K562 (cell line): ENCODE measurements around the gene ASS1. TPM values are rescaled to one million over a fixed set of nuclear protein-coding genes. Genes with fewer than 3 reads are reported as not detected.

ENCODE experiments used
- FOXK1 ChIP-seq: sonication (generic); formaldehyde crosslinking; IDR thresholded peaks from 2 replicates; pipeline ENCODE4 v1.8.0; 2022; ENCODE audit warnings: missing genetic modification reagents, mild to moderate bottlenecking, borderline replicate concordance
- HSF4 ChIP-seq: fragments of 250-450 bp; sonication (Bioruptor Pico); IDR thresholded peaks from 2 replicates; pipeline ENCODE4 v2.1.2; 2022; ENCODE audit warnings: mild to moderate bottlenecking, moderate library complexity, borderline replicate concordance
- MAZ ChIP-seq, 2 experiments: fragments of 450-650 bp in 1 of 2; sonication (generic) in 1 of 2; formaldehyde crosslinking; IDR thresholded peaks in 1 of 2; conservative IDR thresholded peaks in 1 of 2; 2 replicates each; pipeline versions ENCODE4 v1.4.0 to v1.5.0; 2020; ENCODE audit warnings: mild to moderate bottlenecking in 1 of 2, missing genetic modification reagents in 1 of 2
- NFYB ChIP-seq: IDR thresholded peaks from 2 replicates; pipeline ENCODE4 v1.6.1; 2011; ENCODE audit warnings: mild to moderate bottlenecking, moderate library complexity; ENCODE audit not compliant: insufficient read length; ENCODE audit errors: extremely low read depth
- POLR2G ChIP-seq: fragments of 200-400 bp; formaldehyde crosslinking; IDR thresholded peaks from 2 replicates; pipeline ENCODE4 v1.6.1; 2017; ENCODE audit warnings: low read depth, mild to moderate bottlenecking, antibody characterized with exemption, low read length, moderate library complexity
- polyA plus RNA-seq, 8 experiments: library from polyadenylated mRNA; depleted of rRNA in 4 of 8; stranded (reverse) in 5 of 8; unstranded in 3 of 8; fragments of >200 nt; fragmentation: Nextera tagmentation in 2 of 8; fragmentation: Illumina TruSeq in 1 of 8; extraction: Ambion mirVana in 2 of 8; extraction: Trizol in 1 of 8; gene quantifications; 2 replicates each; pipeline versions ENCODE4 v1.2.1 to v1.2.3, GENCODE V29; 2011 to 2014; ENCODE audit warnings: inconsistent platforms in 1 of 8, missing spikeins in 1 of 8
- total RNA-seq, 7 experiments: library from RNA; depleted of rRNA in 6 of 7; stranded (reverse); fragments of >200 nt in 6 of 7; fragmentation: Illumina TruSeq in 2 of 7; extraction: Trizol in 2 of 7; gene quantifications; 2 replicates each; pipeline versions ENCODE4 v1.2.1 to v1.2.3, GENCODE V29; 2011 to 2021; ENCODE audit warnings: low replicate concordance in 1 of 7
- TF ChIP-seq, protein P1 (sequence below), 3 experiments: IDR thresholded peaks in 2 of 3; conservative IDR thresholded peaks in 1 of 3; 2 replicates each; pipeline ENCODE4 v1.5.1; 2011 to 2012; ENCODE audit warnings: low read length in 3 of 3, mild to moderate bottlenecking in 3 of 3, control low read depth in 2 of 3, improper control_type of control experiment in 1 of 3, inconsistent platforms in 1 of 3, low read depth in 1 of 3, mixed read lengths in 1 of 3, moderate library complexity in 1 of 3; ENCODE audit not compliant: insufficient read depth in 2 of 3
- TF ChIP-seq, protein P2 (sequence below): sonication (generic); formaldehyde crosslinking; IDR thresholded peaks from 2 replicates; pipeline ENCODE4 v1.8.1; 2023; ENCODE audit warnings: mild to moderate bottlenecking, missing genetic modification reagents, moderate library complexity

The ASS1 gene
- total and polyA plus RNA-seq, 9 of the 15 experiments (the other 6 are each of a cell fraction or from before 2014, with no cell fraction given), result 1.5 to 5.7 (median 3.7) TPM

DNA sequence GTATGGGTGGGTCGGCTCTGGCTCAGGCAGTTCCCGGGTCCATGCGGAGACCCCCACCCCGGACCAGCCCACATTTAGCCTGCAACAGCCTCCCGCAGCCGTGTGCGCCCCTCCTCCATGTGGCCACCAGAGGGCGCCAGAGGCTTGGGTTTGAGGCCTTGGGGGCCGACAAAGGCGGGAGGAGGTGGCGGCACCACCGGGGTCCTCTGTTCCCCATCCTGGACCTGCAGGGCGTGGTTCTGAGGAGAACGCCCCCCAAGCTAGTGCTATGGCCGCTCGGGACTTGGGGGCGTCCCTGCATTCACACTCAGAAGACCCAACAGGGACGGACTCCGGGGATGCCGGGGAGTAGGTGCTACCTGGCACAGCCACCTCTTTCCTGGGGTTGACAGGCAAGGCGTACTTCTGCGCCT, 16.5 kb downstream of the ASS1 start (continued):
- TF ChIP-seq, protein P1, sequence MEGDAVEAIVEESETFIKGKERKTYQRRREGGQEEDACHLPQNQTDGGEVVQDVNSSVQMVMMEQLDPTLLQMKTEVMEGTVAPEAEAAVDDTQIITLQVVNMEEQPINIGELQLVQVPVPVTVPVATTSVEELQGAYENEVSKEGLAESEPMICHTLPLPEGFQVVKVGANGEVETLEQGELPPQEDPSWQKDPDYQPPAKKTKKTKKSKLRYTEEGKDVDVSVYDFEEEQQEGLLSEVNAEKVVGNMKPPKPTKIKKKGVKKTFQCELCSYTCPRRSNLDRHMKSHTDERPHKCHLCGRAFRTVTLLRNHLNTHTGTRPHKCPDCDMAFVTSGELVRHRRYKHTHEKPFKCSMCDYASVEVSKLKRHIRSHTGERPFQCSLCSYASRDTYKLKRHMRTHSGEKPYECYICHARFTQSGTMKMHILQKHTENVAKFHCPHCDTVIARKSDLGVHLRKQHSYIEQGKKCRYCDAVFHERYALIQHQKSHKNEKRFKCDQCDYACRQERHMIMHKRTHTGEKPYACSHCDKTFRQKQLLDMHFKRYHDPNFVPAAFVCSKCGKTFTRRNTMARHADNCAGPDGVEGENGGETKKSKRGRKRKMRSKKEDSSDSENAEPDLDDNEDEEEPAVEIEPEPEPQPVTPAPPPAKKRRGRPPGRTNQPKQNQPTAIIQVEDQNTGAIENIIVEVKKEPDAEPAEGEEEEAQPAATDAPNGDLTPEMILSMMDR (IDR thresholded peaks at IDR 0.05 in 2 of 3, conservative IDR thresholded peaks at IDR 0.05 in 1 of 3; ENCODE audit: insufficient read depth in 2 of 3, low read depth in 1 of 3, low read length in 3 of 3), result peak; percentile 79 to 88 (median 81)
- TF ChIP-seq NFYB, result no peak
- TF ChIP-seq POLR2G, result peak; percentile 59
- TF ChIP-seq, protein P2, sequence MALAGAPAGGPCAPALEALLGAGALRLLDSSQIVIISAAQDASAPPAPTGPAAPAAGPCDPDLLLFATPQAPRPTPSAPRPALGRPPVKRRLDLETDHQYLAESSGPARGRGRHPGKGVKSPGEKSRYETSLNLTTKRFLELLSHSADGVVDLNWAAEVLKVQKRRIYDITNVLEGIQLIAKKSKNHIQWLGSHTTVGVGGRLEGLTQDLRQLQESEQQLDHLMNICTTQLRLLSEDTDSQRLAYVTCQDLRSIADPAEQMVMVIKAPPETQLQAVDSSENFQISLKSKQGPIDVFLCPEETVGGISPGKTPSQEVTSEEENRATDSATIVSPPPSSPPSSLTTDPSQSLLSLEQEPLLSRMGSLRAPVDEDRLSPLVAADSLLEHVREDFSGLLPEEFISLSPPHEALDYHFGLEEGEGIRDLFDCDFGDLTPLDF (CRISPR knock-in tag), result peak; percentile 50; the same call in 1 of the 2 replicates
- peak; percentile 78 to 95 for TF ChIP-seq MAZ (CRISPR knock-in tag; conservative IDR thresholded peaks at IDR 0.05 in 1 of 2, IDR thresholded peaks at IDR 0.05 in 1 of 2)
- no peak for TF ChIP-seq FOXK1 (CRISPR knock-in tag)
- no peak for TF ChIP-seq HSF4
- TF ChIP-seq, all 486 proteins: peak for 26
